ENCODE measurements around the gene PIAS4. TPM values are rescaled to one million over a fixed set of nuclear protein-coding genes. Genes with fewer than 3 reads are reported as not detected.

Gene PIAS4
- total and polyA plus RNA-seq, 9 donors, result 14.7 to 26.2 (median 23.6) TPM

- peaks cover 7% of the 10 kb centered on the region for H3K4me1 ChIP-seq (ENCODE audit: control insufficient read depth, insufficient read depth, low read length)
- no peak overlapping the region for H3K4me3 ChIP-seq (ENCODE audit: low read length)
- peak; percentile 16 for DNase-seq
- H3K27me3 ChIP-seq (ENCODE audit: control insufficient read depth, insufficient read depth, low read length), result no peaks in the 10 kb centered on the region
- no peak overlapping the region for H3K27ac ChIP-seq (ENCODE audit: low read length)
- no peaks in the 10 kb centered on the region for H3K9me3 ChIP-seq (replicated peaks; ENCODE audit: control insufficient read depth, low read depth, low read length)
- WGBS (ENCODE audit: insufficient coverage), result 89% methylated on average over 55 of the region's 59 CpGs
- peaks cover 73% of the 10 kb centered on the region for H3K36me3 ChIP-seq (ENCODE audit: control insufficient read depth, insufficient read depth, low read length)
Measured at GRCh38 chr19:3977242-3978143, 30.0 kb upstream of the PIAS4 start.

- peak; percentile 8 for DNase-seq
- H3K9me3 ChIP-seq (replicated peaks; ENCODE audit: control insufficient read depth, low read depth, low read length), result no peaks in the 10 kb centered on the region
- no peaks in the 10 kb centered on the region for H3K27me3 ChIP-seq (ENCODE audit: control insufficient read depth, insufficient read depth, low read length)
- no peak overlapping the region for H3K4me3 ChIP-seq (ENCODE audit: low read length)
- 84% methylated on average over 18 of the region's 19 CpGs for WGBS (ENCODE audit: insufficient coverage)
- H3K4me1 ChIP-seq (ENCODE audit: control insufficient read depth, insufficient read depth, low read length), result peaks cover 12% of the 10 kb centered on the region
- no peak overlapping the region for H3K27ac ChIP-seq (ENCODE audit: low read length)
- peaks cover 78% of the 10 kb centered on the region for H3K36me3 ChIP-seq (ENCODE audit: control insufficient read depth, insufficient read depth, low read length)
Measured at GRCh38 chr19:3978145-3978544, 29.4 kb upstream of the PIAS4 start.

- 95% methylated on average over 15 of the region's 18 CpGs for WGBS (ENCODE audit: insufficient coverage)
- no peaks in the 10 kb centered on the region for H3K9me3 ChIP-seq (replicated peaks; ENCODE audit: control insufficient read depth, low read depth, low read length)
- peaks cover 90% of the 10 kb centered on the region for H3K36me3 ChIP-seq (ENCODE audit: control insufficient read depth, insufficient read depth, low read length)
- H3K27me3 ChIP-seq (ENCODE audit: control insufficient read depth, insufficient read depth, low read length), result no peaks in the 10 kb centered on the region
- no peak overlapping the region for H3K27ac ChIP-seq (ENCODE audit: low read length)
- H3K4me3 ChIP-seq (ENCODE audit: low read length), result no peak overlapping the region
- peak; percentile 12 for DNase-seq
- H3K4me1 ChIP-seq (ENCODE audit: control insufficient read depth, insufficient read depth, low read length), result peaks cover 23% of the 10 kb centered on the region
Measured at GRCh38 chr19:3979289-3979673, 28.3 kb upstream of the PIAS4 start.

GRCh38 chr19:3979674-3980352 lies 27.7 kb upstream of the PIAS4 start:
- H3K27ac ChIP-seq (ENCODE audit: low read length), result no peak overlapping the region
- H3K27me3 ChIP-seq (ENCODE audit: control insufficient read depth, insufficient read depth, low read length), result no peaks in the 10 kb centered on the region
- 89% methylated on average over 25 of the region's 25 CpGs for WGBS (ENCODE audit: insufficient coverage)
- peaks cover 24% of the 10 kb centered on the region for H3K4me1 ChIP-seq (ENCODE audit: control insufficient read depth, insufficient read depth, low read length)
- DNase-seq, result peak; percentile 8
- H3K4me3 ChIP-seq (ENCODE audit: low read length), result no peak overlapping the region
- no peaks in the 10 kb centered on the region for H3K9me3 ChIP-seq (replicated peaks; ENCODE audit: control insufficient read depth, low read depth, low read length)
- H3K36me3 ChIP-seq (ENCODE audit: control insufficient read depth, insufficient read depth, low read length), result peaks cover 90% of the 10 kb centered on the region

DNA sequence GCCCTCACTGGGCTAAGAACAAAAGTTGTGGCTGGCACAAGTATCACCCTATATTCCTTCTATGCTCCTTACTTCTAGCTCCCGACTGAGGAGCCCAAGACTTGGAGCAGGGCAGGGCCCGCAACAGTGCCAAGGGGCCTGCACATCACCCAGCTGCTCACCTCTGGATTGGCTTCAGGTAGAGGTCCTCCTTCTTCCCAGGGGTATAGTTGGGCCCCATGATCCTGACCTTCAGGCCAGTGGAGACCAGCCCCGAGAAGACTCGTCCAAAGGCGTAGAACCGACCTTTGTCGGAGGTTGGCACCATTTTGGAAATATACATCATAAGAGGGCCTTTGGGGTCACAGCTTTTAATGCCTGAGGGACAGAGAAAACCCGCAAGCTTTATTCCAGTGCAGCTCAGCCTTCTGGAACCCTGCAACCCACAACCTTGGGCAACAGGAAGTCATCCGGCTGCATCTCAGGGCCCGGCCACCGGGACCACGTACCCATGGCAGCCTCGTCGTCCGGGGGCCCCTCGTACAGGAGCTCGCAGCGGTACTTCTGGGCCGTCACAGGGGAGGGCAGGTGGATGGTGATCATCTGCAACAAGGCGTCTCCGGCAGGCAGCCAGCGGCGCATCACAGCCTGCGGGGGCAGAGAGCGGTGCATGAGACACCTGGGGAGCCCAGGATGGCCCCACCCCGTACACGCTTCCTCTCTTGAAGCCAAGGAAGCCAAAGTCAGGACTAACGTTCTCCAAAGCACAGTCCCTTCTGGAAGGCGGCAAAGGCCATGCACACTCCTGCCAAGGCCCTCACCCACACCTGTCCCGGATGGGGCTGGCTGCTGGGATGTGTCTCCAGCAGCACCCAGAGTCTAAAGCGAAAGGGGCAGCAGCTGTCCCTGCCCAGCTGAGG lies 26.9 kb upstream of the PIAS4 start:
- Histone ChIP-seq H3K27ac (ENCODE audit: low read length) (no peak overlapping the region), H3K36me3 (ENCODE audit: control insufficient read depth, insufficient read depth, low read length) (peaks cover 85% of the 10 kb centered on the region), H3K4me1 (ENCODE audit: control insufficient read depth, insufficient read depth, low read length) (peaks cover 26% of the 10 kb centered on the region), H3K4me3 (ENCODE audit: low read length) (no peak overlapping the region), H3K9me3 (replicated peaks; ENCODE audit: control insufficient read depth, low read depth, low read length) (no peaks in the 10 kb centered on the region), H3K27me3 (ENCODE audit: control insufficient read depth, insufficient read depth, low read length) (no peaks in the 10 kb centered on the region)
- peak; percentile 9 for DNase-seq
- WGBS (ENCODE audit: insufficient coverage), result 87% methylated on average over 28 of the region's 31 CpGs

DNA sequence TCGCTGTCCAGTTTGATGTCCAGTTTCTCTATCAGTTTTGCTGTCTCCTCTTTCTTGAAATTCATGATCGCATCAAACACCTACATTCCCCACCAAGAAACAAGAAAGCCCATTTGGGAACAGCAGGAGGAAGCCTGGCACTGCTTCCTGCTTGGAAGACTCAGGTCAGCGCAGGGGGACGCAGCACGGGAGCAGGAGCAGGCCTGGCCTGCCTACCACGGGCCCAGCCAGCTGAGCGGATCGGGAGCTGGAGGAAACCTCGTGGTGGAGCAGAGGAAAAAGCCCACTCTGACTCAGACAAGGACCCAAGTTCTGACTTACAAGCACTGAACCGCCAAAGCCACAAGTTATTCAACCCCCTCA lies 26.2 kb upstream of the PIAS4 start:
- H3K4me1 ChIP-seq (ENCODE audit: control insufficient read depth, insufficient read depth, low read length), result peaks cover 33% of the 10 kb centered on the region
- DNase-seq, result no peak
- WGBS (ENCODE audit: insufficient coverage), result 88% methylated on average over 9 of the region's 10 CpGs
- H3K36me3 ChIP-seq (ENCODE audit: control insufficient read depth, insufficient read depth, low read length), result peaks cover 77% of the 10 kb centered on the region
- no peaks in the 10 kb centered on the region for H3K9me3 ChIP-seq (replicated peaks; ENCODE audit: control insufficient read depth, low read depth, low read length)
- H3K27me3 ChIP-seq (ENCODE audit: control insufficient read depth, insufficient read depth, low read length), result no peaks in the 10 kb centered on the region
- H3K27ac ChIP-seq (ENCODE audit: low read length), result no peak overlapping the region
- H3K4me3 ChIP-seq (ENCODE audit: low read length), result no peak overlapping the region

DNA sequence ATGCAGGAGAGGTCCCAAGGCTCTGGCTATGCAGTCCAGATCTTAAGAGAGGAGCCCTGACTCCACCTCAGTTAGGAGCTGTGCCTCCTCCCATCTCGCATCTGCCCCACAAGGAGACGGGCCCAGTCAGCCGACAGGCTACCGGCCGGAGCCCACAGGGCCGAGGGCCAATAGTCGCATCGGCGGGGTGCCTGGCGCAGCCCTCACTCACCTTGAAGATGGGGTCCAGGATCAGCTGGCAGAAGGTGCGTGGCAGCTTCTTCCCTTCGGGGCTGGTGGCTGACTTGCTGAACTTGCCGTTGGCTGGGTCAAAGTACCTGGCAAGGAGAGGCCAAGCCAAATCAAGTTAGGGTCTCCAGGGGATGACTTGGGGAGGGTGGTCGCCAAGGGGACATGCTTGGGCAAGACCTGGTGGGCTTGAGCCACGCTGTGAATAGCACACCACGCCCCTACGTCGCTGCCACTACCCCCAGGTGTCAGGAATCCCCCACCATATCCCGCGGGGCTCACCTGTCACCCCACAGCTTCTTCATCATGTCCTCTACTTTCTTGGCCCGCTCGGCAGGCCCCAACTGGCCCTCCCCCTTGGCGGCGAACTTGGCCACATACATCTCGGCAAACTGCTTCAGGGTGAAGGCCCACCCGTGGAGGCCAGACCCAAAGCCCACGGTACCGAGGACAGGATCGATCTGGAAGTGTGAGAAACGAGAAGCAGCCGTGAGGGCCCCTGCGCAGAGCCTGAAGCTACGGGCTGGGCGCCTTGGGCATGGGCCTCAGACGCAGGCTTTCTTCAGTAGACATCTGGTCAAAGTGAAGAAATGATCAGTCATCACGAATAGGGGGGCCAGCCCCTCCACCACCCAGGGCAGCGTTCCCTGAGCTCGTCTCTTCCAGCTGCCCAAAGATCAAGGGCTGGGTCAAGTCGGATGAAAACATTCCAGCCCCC lies 25.5 kb upstream of the PIAS4 start:
- H3K4me3 ChIP-seq (ENCODE audit: low read length), result no peak overlapping the region
- 86% methylated on average over 30 of the region's 39 CpGs for WGBS (ENCODE audit: insufficient coverage)
- DNase-seq, result peak; percentile 12
- peaks cover 71% of the 10 kb centered on the region for H3K36me3 ChIP-seq (ENCODE audit: control insufficient read depth, insufficient read depth, low read length)
- peaks cover 38% of the 10 kb centered on the region for H3K4me1 ChIP-seq (ENCODE audit: control insufficient read depth, insufficient read depth, low read length)
- no peaks in the 10 kb centered on the region for H3K9me3 ChIP-seq (replicated peaks; ENCODE audit: control insufficient read depth, low read depth, low read length)
- H3K27ac ChIP-seq (ENCODE audit: low read length), result no peak overlapping the region
- H3K27me3 ChIP-seq (ENCODE audit: control insufficient read depth, insufficient read depth, low read length), result peaks cover 6% of the 10 kb centered on the region

- Histone ChIP-seq H3K36me3 (ENCODE audit: control insufficient read depth, insufficient read depth, low read length) (peaks cover 62% of the 10 kb centered on the region), H3K27me3 (ENCODE audit: control insufficient read depth, insufficient read depth, low read length) (peaks cover 13% of the 10 kb centered on the region), H3K9me3 (replicated peaks; ENCODE audit: control insufficient read depth, low read depth, low read length) (no peaks in the 10 kb centered on the region), H3K4me1 (ENCODE audit: control insufficient read depth, insufficient read depth, low read length) (peaks cover 46% of the 10 kb centered on the region), H3K27ac (ENCODE audit: low read length) (no peak overlapping the region), H3K4me3 (ENCODE audit: low read length) (no peak overlapping the region)
- peak; percentile 25 for DNase-seq
- WGBS (ENCODE audit: insufficient coverage), result 78% methylated on average over 31 of the region's 40 CpGs
Measured at GRCh38 chr19:3982701-3983541, 24.6 kb upstream of the PIAS4 start.

Measured in muscle of leg (tissue), 11 donors.